Heart right ventricle (tissue), 16 donors: ENCODE measurements around the gene KBTBD4. TPM values are rescaled to one million over a fixed set of nuclear protein-coding genes. Genes with fewer than 3 reads are reported as not detected.

ENCODE experiments used
- ATAC-seq, 8 donors: fragments of 200-7000 bp; cut with Tn5 transposase; one replicate each; pipeline ENCODE4 v1.9.1; 2020; ENCODE audit warnings: mild to moderate bottlenecking in 8 of 8, moderate library complexity in 8 of 8, moderate number of reproducible peaks in 1 of 8
- DNase-seq, 2 donors: peaks; one replicate each; pipeline ENCODE4 v3.0.0-alpha.2; 2020
- H3K27ac ChIP-seq, 10 donors: fragments of 200-600 bp; sonication (generic) in 2 of 10; one replicate each; pipeline versions ENCODE4 v1.5.0 to v1.8.0; 2020 to 2022; ENCODE audit warnings: mild to moderate bottlenecking in 3 of 10
- H3K27me3 ChIP-seq, 7 donors: fragments of 200-600 bp; one replicate each; pipeline ENCODE4 v1.8.0; 2021 to 2022; ENCODE audit warnings: mild to moderate bottlenecking in 2 of 7
- H3K36me3 ChIP-seq, 9 donors: fragments of 200-600 bp; sonication (generic) in 1 of 9; one replicate each; pipeline versions ENCODE4 v1.5.0 to v1.8.0; 2020 to 2022; ENCODE audit warnings: mild to moderate bottlenecking in 2 of 9
- H3K4me1 ChIP-seq, 9 donors: fragments of 200-600 bp; sonication (generic) in 1 of 9; one replicate each; pipeline versions ENCODE4 v1.5.0 to v1.8.0; 2020 to 2022; ENCODE audit warnings: mild to moderate bottlenecking in 4 of 9
- H3K4me3 ChIP-seq, 10 donors: fragments of 200-600 bp; sonication (generic) in 2 of 10; one replicate each; pipeline versions ENCODE4 v1.5.0 to v1.8.0; 2020 to 2022; ENCODE audit warnings: mild to moderate bottlenecking in 7 of 10, moderate library complexity in 2 of 10
- H3K9me3 ChIP-seq, 11 donors: fragments of 200-600 bp in 10 of 11; sonication (generic) in 2 of 11; one replicate each; pipeline versions ENCODE4 v1.5.0 to v1.8.0; 2013 to 2022; ENCODE audit warnings: mild to moderate bottlenecking in 2 of 11, control low read depth in 1 of 11, moderate library complexity in 1 of 11
- whole genome bisulfite sequencing, 2 donors: extraction: QIAGEN DNeasy Blood & Tissue Kit; methylation state at CpG; one replicate each; pipeline ENCODE4 v1.1.7; 2013; ENCODE audit warnings: inconsistent platforms in 1 of 2; 5-methylcytosine and 5-hydroxymethylcytosine counted together
- intact Hi-C, 10 donors: fragments of 100-400 bp; cut with DNase I; formaldehyde crosslinking; loops; one replicate each; pipeline versions ENCODE4 v1.11.1 to v1.14.2; 2022
- polyA plus RNA-seq, 2 donors: library from polyadenylated mRNA; stranded (reverse); fragments of 200-250 nt; gene quantifications; one replicate each; pipeline ENCODE4 v1.2.3, GENCODE V29; 2013
- total RNA-seq, 10 donors: library from RNA; stranded (reverse); fragmentation: NEBNext Ultra II Directional in 3 of 10; extraction: Animal tissue kit (Norgen Biotek cat#: 25700) in 3 of 10; gene quantifications; one replicate each; pipeline versions ENCODE4 v1.2.1 to v1.2.4, GENCODE V29; 2021 to 2023
- TF ChIP-seq, protein P1 (sequence below), 9 donors: fragments of 200-600 bp; sonication (generic) in 2 of 9; IDR thresholded peaks; one replicate each; pipeline versions ENCODE4 v1.5.0 to v1.8.0; 2021 to 2022; ENCODE audit warnings: antibody characterized with exemption in 9 of 9, mild to moderate bottlenecking in 5 of 9, moderate library complexity in 1 of 9
- donor health status: Arrhythmogenic right ventricular cardiomyopathy.
- donor health status: ischemic (EF 13 %, LVEDD 7.1; RV severe dilation, severe dysfunction).
- donor health status: healthy with polysubstance abuse.
- donor health status: DM: no; HTN: yes; CAD: no.
- donor health status: DM: no; HTN: no; CAD: no.
- donor health status: ischemic (EF 25% LVEDD 6.9; RV normal size, moderate dysfunction).
- donor health status: ischemic (EF 25% LVEDD 5.7; RV mildly dilated, moderate dysfunction).
- donor health status: healthy.
- donor health status: DM: yes; HTN: yes; CAD: no.
- donor health status: Ischemic cardiomyopathy.
- donor health status: ischemic (EF 35%, LVEDD 5.7; RV mildly dilated, moderate dysfunction).
- donor health status: nonischemic (EF 11% LVEDD 7.7; RV severe dilation, severe dysfunction).
- donor health status: DM: yes; HTN: yes; CAD: no.
- donor health status: PGD.
- donor health status: ischemic (EF 29% LVEDD 5.4; RV normal size, mild dysfunction).
- donor health status: nonischemic (EF 23%, LVEDD 6.1; RV moderate dilation, normal function).

Gene KBTBD4
- total and polyA plus RNA-seq, 12 donors, result 3.1 to 21.0 (median 16.0) TPM

DNA sequence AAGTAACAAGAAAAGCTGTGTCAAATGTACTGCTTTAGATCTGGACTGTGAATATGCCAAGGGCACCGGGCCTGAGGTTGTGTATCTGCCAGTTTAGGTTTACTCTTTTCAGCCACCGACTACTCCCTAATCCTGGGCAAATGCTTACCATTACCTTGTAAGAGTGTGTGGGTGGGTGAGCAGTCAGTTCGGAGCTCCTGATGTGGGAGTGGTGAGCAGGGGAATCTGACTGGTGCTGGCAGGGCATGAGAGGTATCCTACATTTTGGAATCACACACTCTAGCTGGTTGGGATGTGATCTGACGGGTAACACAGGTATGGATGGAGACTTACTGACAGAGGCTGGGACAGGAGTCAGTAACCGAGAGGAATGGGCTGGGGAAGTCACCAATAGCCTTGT, 5.1 kb upstream of the KBTBD4 start:
- Histone ChIP-seq H3K4me1 (peaks cover 0 to 35% (median 23%) of the 10 kb centered on the region in 9 donors), H3K9me3 (no peaks in the 10 kb centered on the region), H3K27me3 (peaks cover 0 to under 1% (median 0%) of the 10 kb centered on the region in 7 donors), H3K4me3 (no peak overlapping the region), H3K27ac (no peak overlapping the region), H3K36me3 (peaks cover 0 to 54% (median 47%) of the 10 kb centered on the region in 9 donors)
- intact Hi-C loops, result loop anchor here in 1 of 10 donors (10.0 kb wide), 1 partner anchor 751 kb away; no protein-coding TSS in a partner anchor
- WGBS, 2 donors, result 90 to 93% methylated on average over 5 of the region's 5 CpGs
- TF ChIP-seq, protein P1, sequence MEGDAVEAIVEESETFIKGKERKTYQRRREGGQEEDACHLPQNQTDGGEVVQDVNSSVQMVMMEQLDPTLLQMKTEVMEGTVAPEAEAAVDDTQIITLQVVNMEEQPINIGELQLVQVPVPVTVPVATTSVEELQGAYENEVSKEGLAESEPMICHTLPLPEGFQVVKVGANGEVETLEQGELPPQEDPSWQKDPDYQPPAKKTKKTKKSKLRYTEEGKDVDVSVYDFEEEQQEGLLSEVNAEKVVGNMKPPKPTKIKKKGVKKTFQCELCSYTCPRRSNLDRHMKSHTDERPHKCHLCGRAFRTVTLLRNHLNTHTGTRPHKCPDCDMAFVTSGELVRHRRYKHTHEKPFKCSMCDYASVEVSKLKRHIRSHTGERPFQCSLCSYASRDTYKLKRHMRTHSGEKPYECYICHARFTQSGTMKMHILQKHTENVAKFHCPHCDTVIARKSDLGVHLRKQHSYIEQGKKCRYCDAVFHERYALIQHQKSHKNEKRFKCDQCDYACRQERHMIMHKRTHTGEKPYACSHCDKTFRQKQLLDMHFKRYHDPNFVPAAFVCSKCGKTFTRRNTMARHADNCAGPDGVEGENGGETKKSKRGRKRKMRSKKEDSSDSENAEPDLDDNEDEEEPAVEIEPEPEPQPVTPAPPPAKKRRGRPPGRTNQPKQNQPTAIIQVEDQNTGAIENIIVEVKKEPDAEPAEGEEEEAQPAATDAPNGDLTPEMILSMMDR (IDR thresholded peaks at IDR 0.05), result no peak
- DNase-seq (no peak), ATAC-seq (no peak)

DNA sequence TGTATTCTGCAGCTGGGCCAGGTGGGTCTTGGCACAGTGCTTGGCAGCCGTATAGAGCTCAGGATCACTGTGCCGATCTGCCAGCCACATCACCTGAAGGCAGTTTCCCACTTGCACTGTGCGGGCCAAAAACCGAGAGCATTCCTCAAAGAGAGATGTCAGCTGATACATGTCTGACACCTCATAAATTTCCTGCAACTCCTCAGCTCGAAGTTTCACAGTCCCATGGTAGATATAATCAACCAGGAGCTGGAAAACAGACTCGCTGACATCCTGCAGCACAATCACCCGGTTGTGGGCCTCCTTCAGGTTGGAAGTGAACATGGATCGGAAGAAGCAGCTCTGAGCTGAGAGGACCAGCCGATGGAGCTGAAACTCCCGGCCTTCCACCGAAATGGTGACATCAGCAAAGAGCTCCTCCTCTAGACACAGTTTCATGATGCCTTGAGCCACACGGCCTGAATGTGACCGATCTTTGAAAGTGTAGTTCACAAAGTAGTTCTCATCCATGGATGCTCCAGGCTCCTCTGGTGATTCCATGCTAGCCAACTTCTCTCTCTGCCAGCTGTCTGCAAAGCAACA, 1.2 kb downstream of the KBTBD4 start:
- Histone ChIP-seq H3K36me3 (peaks cover 0 to 76% (median 38%) of the 10 kb centered on the region in 9 donors), H3K9me3 (no peaks in the 10 kb centered on the region), H3K4me3 (peak overlapping the region in 7 of 10 donors; percentile 74 to 97 (median 88)), H3K4me1 (peaks cover 13 to 54% (median 33%) of the 10 kb centered on the region in 9 donors), H3K27ac (peak overlapping the region in 4 of 10 donors; percentile 86 to 96 (median 92)), H3K27me3 (no peaks in the 10 kb centered on the region)
- intact Hi-C loops, result no loop called here
- ATAC-seq (no peak), DNase-seq (no peak)
- 77 to 79% methylated on average over 13 of the region's 13 CpGs for WGBS, 2 donors
- TF ChIP-seq, protein P1 (IDR thresholded peaks at IDR 0.05), result no peak

GRCh38 chr11:47573321-47573720, 5.4 kb downstream of the KBTBD4 start:
- H3K36me3 ChIP-seq, result peaks cover 0 to 92% (median 20%) of the 10 kb centered on the region in 9 donors
- H3K27me3 ChIP-seq, result no peaks in the 10 kb centered on the region
- TF ChIP-seq, protein P1 (IDR thresholded peaks at IDR 0.05), result no peak
- H3K4me1 ChIP-seq, result peaks cover 20 to 56% (median 40%) of the 10 kb centered on the region in 9 donors
- no peaks in the 10 kb centered on the region for H3K9me3 ChIP-seq
- intact Hi-C loops, result loop anchor here in 1 of 10 donors (5.0 kb wide), 1 partner anchor 34 kb away; no protein-coding TSS in a partner anchor
- ATAC-seq, result peak; percentile 63 to 91 (median 80)
- 44 to 74% methylated on average over 11 of the region's 11 CpGs for WGBS, 2 donors
- peak in 1 of 2 donors; percentile 49 for DNase-seq
- peak overlapping the region in 5 of 10 donors; percentile 17 to 73 (median 45) for H3K27ac ChIP-seq
- H3K4me3 ChIP-seq, result no peak overlapping the region

- Histone ChIP-seq H3K27ac (peak overlapping the region in 6 of 10 donors; percentile 17 to 73 (median 40)), H3K4me3 (no peak overlapping the region), H3K27me3 (no peaks in the 10 kb centered on the region), H3K36me3 (peaks cover 0 to 93% (median 20%) of the 10 kb centered on the region in 9 donors), H3K9me3 (no peaks in the 10 kb centered on the region), H3K4me1 (peaks cover 16 to 51% (median 35%) of the 10 kb centered on the region in 9 donors)
- intact Hi-C loops, result loop anchor here in 1 of 10 donors (5.0 kb wide), 1 partner anchor 35 kb away; no protein-coding TSS in a partner anchor
- ATAC-seq (peak in 7 of 8 donors; percentile 10 to 66 (median 29)), DNase-seq (no peak)
- TF ChIP-seq, protein P1 (IDR thresholded peaks at IDR 0.05), result no peak
- WGBS, 2 donors, result 23 to 32% methylated on average over 8 of the region's 8 CpGs
These were observed 6.0 kb downstream of the KBTBD4 start for GRCh38 chr11:47572715-47573255.
